Stromal cell of bone marrow (primary cell): ENCODE measurements around the gene NGLY1.

Source experiments
- DNase-seq: peaks from one replicate; pipeline ENCODE4 v3.0.0-alpha.2; 2012; ENCODE audit warnings: low read depth

Gene NGLY1

DNA sequence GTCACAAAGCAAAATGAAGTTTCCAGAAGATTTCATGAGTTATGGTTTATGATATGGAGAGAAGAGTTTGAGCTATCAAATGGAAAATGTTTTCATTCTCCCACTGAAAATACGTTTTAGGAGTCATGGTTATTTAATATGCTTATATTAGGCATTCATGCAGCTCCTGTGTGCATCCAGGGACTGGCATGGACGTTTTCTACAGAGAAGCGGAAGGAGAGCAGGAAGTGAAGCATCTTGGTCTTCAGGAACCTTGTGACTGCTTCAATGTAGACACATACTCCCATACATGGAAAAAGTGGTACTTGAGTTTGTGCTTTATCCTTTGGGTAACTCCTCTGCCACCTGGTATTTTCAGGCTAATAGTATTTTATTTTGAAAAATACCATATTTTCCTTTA is 75.2 kb downstream of the NGLY1 start:
- no peak for DNase-seq

DNA sequence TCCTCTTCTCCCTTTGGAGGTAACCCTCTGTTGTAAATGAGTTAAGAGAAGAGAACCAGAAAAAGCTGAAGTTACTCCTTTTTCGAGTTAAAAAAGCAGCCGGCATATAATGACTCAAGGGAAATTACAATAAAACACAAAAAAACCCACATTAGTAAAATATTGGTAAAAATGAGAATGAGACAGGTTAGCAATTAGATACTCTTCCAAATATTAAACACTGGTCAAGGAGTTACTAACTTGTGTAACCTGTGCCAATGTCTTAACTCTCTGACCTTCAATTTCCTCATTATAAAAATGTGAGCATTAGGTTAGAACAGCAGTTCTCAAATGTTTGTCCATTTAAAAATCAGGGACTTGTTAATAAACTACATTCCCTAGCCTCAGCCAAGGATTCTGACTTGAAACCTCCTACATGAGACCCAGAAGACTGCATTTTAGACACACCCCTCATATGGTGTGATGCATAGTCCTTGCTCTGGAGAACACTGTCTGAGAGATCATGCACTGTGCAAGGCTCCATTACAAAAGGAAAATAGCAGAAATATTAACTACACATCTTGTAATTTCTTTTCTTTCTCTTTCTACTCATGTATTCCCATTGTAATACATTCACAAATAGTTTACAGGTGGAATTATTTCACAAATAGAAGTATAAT is 75.8 kb downstream of the NGLY1 start:
- no peak for DNase-seq

DNA sequence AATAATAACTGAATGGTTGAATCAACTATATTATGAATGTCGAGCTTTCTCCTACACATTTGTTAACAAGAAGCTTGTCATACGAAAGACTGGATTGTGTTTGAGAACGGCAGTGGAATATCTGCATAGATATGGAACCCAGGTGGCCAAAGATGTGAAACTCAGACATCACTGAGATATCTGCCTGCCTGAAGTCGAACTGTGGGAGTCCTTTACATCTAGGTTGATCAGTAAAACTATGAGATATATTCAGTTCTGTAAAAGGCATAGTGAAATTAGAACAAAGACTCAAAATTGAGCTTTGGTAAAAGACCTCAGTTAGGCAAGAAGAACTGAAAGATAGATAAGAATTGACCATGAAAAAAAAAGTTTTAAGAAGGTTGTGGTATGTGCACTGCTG is 77.0 kb downstream of the NGLY1 start:
- no peak for DNase-seq

DNA sequence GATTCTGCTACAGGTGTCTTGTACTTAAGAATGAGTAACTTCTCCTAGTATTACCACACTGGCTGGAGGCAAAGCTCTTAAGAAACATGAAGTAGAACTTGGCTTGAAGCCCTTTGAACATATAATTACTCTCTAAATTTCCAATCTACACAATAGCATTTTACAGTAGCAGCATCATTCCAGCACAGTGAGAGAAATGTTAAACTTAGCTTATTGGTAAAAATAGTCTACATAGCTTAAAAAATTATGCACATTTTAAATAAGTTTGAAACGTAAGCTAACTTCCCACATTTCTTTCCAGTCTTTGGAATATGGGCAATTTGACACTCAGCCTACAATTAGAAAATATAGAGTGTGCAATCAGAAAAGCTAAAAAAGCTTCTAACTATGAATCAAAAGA is 85.7 kb downstream of the NGLY1 start:
- no peak for DNase-seq

DNA sequence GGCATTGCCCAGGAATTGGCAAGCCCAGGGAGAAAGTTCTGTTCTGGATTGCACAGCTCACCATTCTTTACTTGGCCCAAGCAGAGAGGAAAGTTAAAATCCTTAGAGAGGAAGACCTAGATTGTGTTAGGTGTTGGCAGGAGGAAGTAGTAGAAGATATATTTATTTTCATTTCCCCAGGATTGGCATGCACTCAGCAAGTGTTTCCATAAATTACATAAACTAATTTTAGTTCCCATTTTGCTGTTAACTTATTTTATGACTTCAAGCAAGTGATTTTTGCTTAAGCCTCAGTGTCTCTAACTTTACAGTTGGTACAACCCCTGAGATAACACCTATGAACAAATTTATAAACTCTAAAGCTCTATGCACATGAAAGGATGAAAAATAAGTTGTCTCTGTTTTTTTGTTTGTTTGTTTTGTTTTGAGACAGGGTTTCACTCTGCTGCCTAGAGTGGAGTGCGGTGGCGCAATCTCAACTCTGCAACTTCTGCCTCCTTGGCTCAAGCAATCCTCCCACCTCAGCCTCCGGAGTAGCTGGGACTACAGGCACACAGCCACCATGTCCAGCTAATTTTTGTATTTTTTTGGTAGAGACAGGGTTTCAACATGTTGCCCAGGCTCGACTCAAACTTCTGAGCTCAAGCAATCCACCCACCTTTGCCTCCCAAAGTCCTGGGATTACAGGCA is 87.4 kb downstream of the NGLY1 start:
- DNase-seq: no peak

DNA sequence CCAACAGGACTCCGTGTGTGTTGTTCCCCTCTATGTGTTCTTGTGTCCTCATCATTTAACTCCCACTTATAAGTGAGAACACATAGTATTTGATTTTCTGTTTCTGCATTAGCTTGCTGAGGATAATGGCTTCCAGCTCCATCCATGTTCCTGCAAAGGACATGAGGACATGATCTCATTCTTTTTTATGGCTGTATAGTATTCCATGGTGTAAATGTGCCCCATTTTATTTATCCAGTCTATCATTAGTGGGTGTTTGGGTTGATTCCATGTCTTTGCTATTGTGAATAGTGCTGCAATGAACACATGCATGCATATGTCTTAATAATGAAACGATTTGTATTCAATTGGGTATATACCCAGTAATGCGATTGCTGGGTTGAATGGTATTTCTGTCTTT is 90.0 kb downstream of the NGLY1 start:
- DNase-seq: no peak

DNA sequence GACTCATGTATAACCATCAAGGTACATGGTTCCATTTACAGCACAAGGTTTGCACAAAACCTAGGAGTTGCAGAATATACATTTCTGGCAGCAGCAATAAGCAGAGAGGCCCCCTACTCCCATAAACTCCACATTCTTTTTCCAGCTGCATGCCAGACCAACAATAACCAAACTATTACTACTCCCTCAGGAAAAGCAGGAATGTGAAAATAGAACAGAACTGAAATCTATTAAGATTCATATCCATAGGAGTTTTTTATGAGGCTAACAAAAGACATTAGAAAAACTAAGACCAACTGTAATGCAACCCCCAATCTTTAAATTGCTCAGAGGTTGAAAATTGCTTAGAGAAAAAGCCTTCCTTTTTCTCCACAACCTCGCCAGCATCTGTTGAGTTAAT is 90.9 kb downstream of the NGLY1 start:
- DNase-seq: no peak

DNA sequence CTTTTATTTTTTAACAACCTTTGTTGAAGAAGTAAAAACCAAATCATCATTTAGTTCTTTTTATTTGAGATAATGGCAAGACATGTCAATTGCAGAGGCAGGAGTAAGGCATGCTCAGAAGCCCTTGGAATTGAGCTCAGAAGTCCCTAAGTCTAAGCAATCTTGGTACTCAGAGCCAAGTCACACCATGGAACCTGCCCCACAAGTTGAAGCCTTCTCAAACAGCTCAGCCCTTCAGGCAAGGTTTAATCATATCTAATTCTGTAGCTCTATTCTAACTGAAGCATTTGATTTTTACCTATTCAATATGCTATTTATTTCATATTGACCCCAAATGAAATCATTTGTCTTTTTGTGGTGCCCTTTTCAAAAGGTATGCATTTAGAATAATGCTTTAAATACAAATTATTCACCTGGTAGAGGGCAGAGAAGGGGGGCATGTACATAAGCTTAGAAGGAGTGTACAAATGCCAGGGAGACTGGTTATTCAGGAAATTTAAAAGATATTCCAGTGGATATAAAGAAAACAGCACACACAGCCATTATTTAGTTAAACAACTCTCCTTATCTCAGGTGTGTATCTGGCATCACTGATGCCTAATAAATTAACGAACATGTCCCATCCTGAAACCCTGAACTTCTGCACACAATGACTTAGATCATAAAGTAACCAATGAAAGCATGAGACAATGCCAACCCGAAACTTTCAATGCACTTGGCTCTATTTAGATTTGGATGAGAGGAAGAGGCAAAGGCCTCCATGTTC is 92.3 kb downstream of the NGLY1 start:
- no peak for DNase-seq

DNA sequence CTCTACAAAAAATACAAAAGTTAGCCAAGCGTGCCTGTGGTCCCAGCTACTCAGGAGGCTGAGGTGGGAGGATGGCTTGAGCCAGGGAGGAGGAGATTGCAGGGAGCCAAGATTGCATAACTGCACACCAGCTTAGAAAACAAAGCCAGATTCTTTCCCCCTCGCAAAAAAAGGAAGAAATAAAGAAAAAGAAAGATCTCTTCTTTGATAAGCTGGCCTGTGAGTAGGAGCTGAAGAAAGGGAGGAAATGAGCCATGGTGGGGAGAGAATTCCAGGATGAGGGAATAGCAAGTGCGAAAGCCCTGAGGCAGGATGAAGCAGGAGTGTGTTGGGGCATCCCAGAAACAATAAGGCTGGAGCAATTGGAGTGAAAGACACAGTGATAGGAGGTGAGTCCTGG is 94.0 kb downstream of the NGLY1 start:
- DNase-seq: no peak

DNA sequence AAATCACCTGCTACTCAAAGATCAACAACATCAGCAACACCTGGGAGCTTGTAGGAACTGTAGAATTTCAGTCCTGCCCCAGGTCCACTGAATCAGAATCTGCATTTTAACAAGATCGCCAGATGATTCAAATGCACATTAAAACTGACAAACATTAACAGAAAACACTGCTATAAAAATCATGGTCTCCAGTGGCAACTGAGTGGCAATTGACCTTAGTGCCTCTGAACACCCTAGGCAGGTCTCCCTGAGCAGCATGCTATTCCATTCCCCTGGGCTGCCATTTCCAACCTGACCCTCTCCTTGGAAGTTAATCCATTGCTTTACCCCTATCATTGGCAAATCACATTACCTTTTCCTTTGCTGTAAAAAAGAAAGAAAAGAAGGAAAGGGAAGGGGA is 95.5 kb downstream of the NGLY1 start:
- no peak for DNase-seq

DNA sequence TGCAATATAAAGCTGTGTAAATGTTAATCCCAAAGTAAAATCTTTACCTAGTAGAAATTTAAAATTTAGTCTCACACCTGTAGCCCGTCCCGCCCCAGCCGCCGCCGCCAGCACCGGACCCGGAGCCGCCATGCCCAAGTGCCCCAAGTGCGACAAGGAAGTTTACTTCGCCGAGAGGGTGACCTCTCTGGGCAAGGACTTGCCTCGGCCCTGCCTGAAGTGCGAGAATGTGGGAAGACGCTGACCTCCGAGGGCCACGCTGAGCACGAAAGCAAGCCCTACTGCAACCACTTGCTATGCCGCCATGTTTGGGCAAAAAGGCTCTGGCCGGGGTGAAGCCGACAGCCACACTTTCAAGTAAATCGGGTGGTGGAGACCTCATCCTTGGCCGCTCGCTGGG is 96.5 kb downstream of the NGLY1 start:
- DNase-seq: no peak

DNA sequence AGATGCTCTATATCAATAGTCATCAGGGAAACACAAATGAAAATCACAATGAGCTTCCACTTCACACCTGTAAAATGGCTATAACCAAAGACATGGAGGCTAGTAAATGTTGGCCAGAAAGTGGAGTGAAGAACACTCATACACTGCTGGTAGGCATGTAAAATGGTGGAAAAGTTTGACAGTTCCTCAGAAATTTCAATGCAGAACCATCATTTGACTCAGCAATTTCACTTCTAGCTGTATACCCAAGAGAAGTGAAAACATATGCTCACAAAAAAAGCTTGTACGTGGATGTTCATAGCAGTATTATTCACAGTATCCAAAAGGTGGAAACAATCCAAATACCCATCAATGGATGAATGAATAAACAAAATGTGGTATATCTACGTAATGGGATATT is 99.4 kb downstream of the NGLY1 start:
- no peak for DNase-seq

DNA sequence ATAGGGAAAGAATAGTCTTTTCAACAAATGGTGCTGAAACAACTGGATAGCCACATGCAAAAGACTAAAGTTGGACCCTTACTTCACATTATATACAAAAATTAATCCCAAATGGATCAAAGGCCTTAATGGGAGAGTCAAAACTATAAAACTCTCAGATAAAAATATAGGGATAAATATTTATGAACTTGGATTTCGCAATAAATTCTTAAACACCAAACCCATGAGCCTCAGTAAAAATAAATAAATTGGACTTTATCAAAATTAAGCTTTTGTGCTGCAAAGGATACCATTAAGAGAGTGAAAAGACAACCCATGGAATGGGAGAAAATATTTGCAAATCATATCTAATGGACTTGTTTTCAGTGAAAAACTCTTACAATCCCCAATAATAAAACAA is 99.8 kb downstream of the NGLY1 start:
- no peak for DNase-seq

DNA sequence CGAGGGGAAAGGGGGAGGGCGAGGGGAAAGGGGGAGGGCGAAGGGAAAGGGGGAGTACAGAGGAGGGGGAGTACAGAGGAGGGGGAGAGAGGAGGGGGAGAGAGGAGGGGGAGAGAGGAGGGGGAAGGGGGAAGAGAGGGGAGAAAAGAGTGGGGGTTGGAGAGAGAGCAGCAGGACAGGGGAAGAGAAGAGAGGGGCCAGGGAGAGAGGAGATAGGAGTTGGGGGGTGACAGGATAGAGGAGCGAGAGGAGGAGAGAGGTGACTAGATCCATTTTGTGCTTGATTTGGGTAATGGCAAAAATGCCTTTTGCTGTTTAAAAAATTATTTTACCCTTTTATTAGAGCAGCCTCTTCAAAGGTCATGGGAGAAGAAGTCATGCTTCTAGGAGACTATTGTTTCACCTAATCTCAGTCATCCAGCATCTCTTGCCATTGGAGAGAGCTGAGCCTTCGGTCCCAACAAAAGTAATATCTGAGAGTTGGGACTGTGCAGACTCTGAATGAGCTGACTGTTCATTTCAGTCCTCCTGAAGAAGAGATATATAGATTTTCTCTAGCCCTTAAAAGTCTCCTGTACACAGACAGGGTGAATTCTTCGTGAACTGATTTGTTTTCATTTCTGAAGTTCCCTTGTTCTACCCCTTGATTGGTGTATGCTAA is 103.5 kb downstream of the NGLY1 start:
- no peak for DNase-seq

DNA sequence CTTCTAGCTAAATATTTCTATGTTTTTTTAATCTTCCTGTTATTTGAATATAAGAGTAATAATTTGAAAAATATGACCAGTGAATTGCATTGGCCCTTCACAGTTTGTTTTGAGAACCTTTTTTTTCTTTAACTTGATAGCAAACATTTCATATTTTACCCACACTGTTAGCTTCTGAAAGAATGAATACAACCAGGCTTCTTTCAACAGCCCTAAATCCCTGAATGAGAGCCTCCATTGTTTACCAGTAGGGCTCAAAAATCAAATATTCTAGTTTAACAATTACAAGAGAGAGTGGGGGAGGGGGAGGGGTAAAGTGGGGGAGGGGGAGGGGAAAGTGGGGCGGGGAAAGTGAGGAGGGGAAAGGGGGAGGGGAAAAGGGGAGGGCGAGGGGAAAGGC is 104.1 kb downstream of the NGLY1 start:
- no peak for DNase-seq

DNA sequence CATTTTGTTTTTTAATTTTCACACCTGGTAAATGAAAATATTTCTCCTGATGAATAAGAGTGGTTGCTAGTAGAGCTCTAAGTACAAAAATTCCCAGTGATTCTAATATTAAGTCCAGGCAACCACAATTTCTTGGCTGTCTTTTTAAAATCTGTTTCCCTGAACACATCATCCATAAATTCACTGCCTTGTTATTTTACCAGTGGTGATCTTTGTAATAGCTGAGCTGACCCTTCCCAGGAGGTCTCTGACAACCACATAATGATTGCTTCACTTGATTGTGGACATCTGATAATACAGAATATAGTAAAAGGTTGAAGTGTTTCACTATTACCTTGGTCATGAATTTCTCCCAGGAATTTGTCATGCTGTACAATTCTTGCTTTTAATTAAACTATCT is 104.7 kb downstream of the NGLY1 start:
- no peak for DNase-seq

DNA sequence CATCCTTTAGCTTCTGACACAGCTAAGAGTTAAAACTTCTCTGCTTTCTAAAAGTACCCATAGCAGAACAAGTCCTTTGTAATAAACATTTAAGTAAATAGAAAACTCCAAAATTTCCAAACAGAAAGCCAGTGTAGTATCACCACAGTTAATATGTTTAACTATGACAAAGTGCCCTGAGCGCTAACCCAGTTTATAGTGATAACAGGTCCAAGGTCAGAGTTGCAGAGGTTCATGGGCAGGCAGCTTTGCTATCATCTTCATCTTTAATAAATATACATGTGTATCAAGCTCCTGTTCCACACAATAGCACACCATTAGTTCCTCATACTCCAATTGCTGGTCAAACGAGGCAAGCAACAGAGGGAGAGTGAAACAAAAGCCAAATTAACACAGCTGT is 106.1 kb downstream of the NGLY1 start:
- no peak for DNase-seq

DNA sequence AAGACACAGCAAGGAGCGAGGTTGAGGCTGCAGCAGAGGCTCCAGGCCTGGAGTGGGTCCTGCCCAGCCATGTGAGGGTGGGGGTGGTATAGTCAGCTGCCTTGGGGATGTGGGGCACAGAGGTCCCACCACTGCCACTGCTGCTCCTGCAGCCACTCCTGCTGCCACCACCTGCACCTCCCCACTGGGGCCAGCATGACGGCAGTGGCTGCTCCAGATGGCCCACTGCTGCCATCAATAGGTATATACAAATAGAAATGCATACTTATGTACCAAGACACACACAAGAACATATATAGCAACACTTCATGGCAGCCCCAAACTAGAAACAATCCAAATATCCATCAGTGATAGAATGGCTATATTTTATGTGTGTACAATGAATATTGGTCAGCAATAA is 108.6 kb downstream of the NGLY1 start:
- DNase-seq: no peak

DNA sequence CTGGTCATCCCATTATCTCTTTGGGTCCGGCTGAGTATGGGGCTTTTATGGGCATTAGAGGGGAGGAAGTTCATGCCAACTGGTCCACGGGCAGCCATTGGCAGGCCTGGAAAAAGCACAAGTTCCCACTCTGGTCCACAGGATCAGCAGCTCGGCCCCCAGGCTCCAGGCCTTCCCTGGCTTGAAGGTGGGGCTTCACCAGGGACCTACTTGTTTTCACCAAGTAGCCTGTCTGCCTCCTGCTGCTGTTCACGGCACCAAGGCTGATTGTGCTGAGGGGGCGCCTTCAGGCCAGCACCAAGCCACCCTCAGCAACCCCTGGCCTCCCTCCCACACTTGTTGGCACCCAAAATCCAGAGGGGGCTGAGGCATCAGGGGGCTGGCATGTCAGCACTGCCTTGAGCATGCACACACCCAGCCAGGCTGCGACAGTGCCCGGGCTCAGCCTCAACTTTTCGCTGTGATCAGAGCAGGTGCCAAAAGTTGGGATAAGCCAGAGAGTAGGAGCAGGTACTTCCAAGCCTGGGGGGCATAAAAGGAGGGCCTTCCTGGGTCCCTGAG is 109.4 kb downstream of the NGLY1 start:
- DNase-seq: no peak
